Measurements from ENCODE around the gene IPO8.
A peak's percentile ranks its signal among the peaks of the same experiment; 100 is the strongest.

The IPO8 gene

GRCh38 chr12:30695199-30696102, at the start of gene IPO8:
Gene IPO8 (minus strand): TSS chr12:30695869. CDS start chr12:30695647, 222 bp downstream.
- TF ChIP-seq CTCF (IDR thresholded peaks at IDR 0.05; ENCODE audit: low read length, missing control alignments), result peak; percentile 22

GRCh38 chr12:30744321-30744720, 48.7 kb upstream of the IPO8 start:
- H3K4me3 ChIP-seq (replicated peaks; ENCODE audit: low read depth, low read length), result no peak overlapping the region
- TF ChIP-seq CTCF (IDR thresholded peaks at IDR 0.05; ENCODE audit: low read length, missing control alignments), result no peak
- DNase-seq (ENCODE audit: low read depth), result no peak

More at GRCh38 chr12:30695199-30696102, at the start of gene IPO8:
- H3K4me3 ChIP-seq (replicated peaks; ENCODE audit: low read depth, low read length), result peak within 1 kb of the TSS; percentile 98
- peak; percentile 93 for DNase-seq (ENCODE audit: low read depth)

- no peak for TF ChIP-seq CTCF (IDR thresholded peaks at IDR 0.05; ENCODE audit: low read length, missing control alignments)
- no peak overlapping the region for H3K4me3 ChIP-seq (replicated peaks; ENCODE audit: low read depth, low read length)
These were observed 44.6 kb upstream of the IPO8 start for GRCh38 chr12:30740274-30740673.

GRCh38 chr12:30739020-30739419, 43.4 kb upstream of the IPO8 start:
- no peak overlapping the region for H3K4me3 ChIP-seq (replicated peaks; ENCODE audit: low read depth, low read length)
- no peak for TF ChIP-seq CTCF (IDR thresholded peaks at IDR 0.05; ENCODE audit: low read length, missing control alignments)
- DNase-seq (ENCODE audit: low read depth), result no peak

More at GRCh38 chr12:30740274-30740673, 44.6 kb upstream of the IPO8 start:
- no peak for DNase-seq (ENCODE audit: low read depth)

- TF ChIP-seq CTCF (IDR thresholded peaks at IDR 0.05; ENCODE audit: low read length, missing control alignments), result no peak
- H3K4me3 ChIP-seq (replicated peaks; ENCODE audit: low read depth, low read length), result no peak overlapping the region
- no peak for DNase-seq (ENCODE audit: low read depth)
These were observed 37.4 kb upstream of the IPO8 start for GRCh38 chr12:30732954-30733637.

- no peak for TF ChIP-seq CTCF (IDR thresholded peaks at IDR 0.05; ENCODE audit: low read length, missing control alignments)
These were observed 34.3 kb upstream of the IPO8 start for GRCh38 chr12:30730011-30730410.

More at GRCh38 chr12:30730011-30730410, 34.3 kb upstream of the IPO8 start:
- H3K4me3 ChIP-seq (replicated peaks; ENCODE audit: low read depth, low read length), result no peak overlapping the region
- DNase-seq (ENCODE audit: low read depth), result no peak
